Measurements from ENCODE around the gene TPSAB1.
"Not testable (repeated sequence)": the region's sequence is repeated elsewhere in the genome, so short reads cannot be mapped to it uniquely, and the experiment has no call there.

Gene TPSAB1

DNA sequence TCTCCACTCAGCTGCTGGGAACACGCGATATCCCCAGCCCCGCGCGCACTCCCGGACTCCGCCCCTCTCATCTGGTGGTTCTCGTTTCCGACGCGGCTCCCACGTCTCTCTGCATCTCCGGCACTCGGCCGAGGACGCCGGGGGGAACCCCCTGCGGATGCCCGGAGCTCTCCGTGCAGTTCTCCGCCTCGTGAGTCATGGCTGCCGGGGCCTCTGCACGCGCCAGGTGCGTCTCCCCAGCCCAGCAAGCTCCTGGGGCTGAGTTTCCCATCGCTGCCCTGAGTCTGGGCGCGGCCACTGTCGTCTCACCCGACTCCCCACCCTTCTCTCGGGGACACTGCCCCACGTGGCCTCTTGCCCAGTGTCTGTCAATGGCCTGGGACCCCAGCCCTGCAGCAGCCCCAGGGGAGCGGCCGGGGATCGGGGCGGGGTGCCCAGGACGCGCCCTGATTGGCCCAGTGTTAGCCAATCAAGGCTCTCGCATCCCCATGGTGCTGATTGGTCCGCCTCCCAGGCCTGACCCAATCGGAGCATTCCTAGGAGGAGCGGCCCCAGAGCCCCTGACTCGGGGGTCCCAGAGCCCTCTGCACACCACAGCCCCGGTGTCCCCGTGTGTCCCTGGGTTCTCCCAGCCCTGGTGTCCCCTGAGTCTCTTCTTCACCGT is 13.3 kb downstream of the TPSAB1 start:
- not testable (repeated sequence) for DNase-seq

DNA sequence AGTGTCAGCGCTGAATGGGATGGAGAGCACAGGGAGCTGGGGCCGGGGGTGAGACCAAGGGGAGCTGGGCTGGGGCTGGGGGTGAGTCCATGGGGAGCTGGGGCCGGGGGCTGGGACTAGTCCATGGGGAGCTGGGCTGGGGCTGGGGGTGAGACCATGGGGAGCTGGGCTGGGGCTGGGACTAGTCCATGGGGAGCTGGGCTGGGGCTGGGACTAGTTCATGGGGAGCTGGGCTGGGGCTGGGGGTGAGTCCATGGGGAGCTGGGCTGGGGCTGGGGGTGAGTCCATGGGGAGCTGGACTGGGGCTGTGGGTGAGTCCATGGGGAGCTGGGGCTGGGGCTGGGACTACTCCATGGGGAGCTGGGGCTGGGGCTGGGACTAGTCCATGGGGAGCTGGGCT is 14.3 kb downstream of the TPSAB1 start:
- DNase-seq, result not testable (repeated sequence)

DNA sequence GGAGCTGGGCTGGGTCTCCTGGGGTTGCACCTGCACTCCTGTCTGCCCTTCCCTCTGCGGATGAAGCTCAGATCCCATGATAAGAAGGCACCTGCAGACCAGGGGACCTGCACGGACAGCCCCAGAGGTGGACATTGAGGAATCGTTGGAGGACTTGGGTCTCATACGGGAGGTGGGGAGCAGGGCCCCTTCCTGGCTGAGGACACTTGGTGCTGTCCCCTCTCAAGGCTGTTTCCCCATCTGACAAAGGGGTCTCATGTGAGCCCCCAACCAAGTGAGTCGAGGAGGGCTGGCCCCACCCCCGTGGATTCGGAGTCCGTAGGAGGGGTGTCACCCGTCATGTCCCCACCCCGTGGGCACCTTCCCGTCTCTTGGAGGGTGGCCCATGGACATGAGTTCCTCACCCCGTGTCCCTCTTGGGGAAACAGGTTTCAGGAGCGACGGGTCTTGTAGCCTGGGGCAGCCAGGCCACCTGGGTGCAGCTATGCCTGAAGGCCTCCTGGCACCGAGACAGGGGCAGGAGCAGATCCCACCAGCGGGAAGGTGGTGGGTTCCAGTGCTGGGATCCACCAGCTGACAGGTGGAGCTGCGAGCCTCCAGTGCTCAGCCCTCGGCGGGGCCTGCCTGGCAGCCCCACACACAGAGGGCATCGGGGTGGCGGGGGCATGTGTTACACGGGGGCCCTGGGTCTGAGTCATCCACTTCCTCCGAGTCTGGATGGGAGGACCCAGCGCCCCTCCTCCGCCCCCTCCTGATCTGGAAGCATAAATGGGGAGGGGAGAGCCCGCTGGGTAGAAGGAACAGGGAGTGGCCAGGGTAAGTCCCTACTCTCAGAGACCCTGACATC is 15.0 kb downstream of the TPSAB1 start, which contains the start of gene TPSD1:
TPSD1 (plus strand) TSS at position 794 of the 847 bp plus-strand sequence. CDS start 212 bp downstream, outside the sequence.
- DNase-seq, result not testable (repeated sequence)

DNA sequence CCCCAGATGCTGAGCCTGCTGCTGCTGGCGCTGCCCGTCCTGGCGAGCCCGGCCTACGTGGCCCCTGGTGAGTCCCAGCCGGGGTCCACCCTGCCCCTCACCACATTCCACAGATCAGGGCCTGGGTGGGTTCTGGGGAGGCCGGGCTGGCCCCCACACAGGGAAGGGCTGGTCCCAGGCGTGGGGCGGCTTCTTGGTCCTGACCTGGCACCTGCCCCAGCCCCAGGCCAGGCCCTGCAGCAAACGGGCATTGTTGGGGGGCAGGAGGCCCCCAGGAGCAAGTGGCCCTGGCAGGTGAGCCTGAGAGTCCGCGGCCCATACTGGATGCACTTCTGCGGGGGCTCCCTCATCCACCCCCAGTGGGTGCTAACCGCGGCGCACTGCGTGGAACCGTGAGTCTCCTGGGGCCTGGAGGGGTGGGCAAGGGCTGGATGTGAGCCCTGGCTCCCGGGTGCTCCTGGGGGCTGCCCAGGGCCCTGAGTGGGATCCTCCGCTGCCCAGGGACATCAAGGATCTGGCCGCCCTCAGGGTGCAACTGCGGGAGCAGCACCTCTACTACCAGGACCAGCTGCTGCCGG is 15.9 kb downstream of the TPSAB1 start:
- not testable (repeated sequence) for DNase-seq

DNA sequence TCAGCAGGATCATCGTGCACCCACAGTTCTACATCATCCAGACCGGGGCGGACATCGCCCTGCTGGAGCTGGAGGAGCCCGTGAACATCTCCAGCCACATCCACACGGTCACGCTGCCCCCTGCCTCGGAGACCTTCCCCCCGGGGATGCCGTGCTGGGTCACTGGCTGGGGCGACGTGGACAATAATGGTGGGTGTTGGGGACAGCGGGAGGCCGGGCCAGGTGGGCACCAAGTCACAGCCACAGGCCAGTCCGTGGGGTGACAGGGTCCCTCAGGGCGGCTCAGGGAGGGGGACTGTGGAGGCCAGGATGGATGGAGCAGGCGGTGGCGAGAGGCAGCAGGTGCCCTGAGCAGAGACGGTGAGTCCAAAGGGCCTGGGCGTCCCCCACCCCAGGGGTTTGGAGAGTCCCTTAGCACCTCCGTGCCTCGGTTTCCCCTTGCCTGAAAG is 16.4 kb downstream of the TPSAB1 start:
- no peak for DNase-seq

DNA sequence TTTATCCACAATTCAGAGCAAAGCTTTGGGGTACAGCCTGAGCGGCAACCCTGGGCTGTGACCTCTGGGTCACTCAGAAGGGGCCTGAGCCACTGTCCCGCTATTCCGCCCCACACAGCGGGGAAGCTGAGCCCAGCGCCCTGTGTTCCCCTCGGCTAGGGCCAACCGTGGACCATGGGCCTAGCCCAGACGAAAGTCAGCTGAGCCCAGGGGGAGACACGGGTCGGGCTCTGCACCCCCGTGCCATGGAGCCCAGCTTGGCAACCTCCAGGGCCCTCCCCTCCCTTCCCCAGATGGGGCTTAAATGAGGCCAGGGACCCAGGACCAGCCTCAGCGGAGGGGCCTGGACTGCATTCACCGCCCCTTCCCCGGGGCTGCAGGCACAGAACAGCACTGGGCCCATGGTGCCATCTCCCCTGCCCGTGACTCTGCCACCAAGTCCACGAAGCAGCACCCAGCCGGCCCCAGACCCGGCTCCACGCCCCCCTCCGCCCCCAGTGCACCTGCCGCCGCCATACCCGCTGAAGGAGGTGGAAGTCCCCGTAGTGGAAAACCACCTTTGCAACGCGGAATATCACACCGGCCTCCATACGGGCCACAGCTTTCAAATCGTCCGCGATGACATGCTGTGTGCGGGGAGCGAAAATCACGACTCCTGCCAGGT is 17.2 kb downstream of the TPSAB1 start:
- DNase-seq, result no peak

DNA sequence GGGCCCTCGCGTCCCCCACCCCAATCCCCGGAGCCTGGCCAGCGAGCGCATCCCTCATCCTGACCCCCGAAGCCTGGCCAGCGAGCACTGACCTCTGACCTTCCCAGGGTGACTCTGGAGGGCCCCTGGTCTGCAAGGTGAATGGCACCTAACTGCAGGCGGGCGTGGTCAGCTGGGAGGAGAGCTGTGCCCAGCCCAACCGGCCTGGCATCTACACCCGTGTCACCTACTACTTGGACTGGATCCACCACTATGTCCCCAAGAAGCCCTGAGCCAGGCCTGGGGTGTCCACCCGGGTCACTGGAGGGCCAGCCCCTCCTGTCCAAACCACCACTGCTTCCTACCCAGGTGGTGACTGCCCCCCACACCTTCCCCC is 17.7 kb downstream of the TPSAB1 start:
- DNase-seq, result no peak

DNA sequence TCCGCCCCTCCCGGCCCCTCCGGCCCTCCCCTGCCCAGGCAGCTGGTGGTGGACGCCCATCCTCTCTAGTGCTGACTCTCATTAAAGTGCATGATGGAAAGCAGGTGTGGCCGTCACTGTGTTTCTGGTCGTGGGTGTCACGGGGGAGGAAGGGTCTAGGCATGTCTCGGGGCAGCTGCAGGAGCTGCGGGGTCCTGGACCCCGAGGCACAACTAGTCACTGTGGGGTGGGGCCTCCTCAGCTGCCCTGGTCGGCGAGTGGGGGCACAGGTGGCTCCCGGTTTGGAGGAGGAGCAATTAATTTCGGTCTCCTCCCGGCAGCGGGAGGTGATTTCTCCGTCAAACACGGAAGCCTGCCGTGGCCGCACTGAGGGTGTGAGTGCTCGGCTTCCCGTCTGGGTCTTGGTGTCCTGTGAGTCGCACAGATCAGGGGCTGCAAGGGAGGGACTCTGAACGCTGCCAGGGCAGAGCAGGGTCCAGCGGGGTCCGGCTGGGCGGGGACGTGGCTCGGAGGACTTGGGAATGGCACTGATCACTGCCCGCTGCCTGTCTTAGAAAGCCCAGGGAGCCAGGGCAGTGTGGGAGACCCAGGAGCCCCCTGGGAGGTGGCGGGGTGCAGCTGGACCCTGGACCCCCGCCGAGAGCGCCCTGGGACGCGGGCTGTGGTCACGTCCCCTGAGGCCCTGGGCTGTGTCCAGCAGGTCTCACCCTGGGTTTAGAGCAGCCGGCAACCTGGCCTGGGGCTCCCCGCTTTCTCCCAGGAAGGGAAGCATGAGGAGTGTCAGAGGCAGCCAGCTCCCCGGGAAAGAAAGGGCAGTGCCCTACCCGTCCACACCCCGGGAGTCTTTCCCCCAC is 18.6 kb downstream of the TPSAB1 start:
- DNase-seq, result peak; percentile 20

DNA sequence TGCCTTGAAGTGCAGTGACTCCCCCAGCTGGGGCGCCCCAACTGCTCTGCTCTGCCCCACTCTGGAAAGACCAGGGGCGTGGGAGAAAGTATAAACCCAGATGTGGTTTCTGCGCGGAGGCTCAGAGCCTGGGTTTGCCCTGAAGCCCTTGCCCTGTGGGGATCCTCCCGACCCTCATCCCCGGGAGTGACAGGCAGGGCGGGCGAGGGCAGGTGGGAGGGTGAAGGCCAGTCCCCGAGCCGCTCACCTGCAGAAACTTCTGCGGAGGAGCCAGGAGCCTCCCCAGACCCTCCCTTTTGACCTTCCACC is 19.2 kb downstream of the TPSAB1 start:
- no peak for DNase-seq

DNA sequence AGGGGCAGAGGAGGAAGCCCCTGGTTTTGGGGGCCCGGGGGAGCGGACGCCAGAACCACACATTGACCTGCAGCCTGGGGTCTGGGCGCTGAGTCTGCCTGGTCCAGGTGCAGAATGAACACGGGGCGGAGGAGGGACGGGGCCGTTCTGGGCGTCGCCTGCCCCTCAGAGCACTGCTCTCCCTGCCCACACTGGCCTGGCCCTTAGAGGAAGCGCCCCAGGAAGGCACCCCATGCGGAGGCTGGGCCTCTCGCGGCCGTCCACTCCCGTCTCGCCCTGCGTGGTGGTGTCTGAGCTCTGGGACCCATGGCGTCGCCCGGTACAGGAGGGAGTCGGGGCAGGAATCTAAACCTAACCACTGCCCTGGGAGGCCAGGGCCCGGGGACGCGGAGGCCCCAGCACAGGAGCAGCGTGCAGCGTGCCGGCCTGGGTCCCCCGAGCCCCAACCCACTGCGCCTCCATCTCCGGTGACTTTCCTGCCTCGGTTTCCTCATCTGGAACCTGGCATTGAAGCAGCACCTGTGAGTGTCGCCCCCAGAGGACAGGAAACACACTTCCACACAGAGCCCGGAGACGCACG is 19.7 kb downstream of the TPSAB1 start:
- DNase-seq, result no peak

DNA sequence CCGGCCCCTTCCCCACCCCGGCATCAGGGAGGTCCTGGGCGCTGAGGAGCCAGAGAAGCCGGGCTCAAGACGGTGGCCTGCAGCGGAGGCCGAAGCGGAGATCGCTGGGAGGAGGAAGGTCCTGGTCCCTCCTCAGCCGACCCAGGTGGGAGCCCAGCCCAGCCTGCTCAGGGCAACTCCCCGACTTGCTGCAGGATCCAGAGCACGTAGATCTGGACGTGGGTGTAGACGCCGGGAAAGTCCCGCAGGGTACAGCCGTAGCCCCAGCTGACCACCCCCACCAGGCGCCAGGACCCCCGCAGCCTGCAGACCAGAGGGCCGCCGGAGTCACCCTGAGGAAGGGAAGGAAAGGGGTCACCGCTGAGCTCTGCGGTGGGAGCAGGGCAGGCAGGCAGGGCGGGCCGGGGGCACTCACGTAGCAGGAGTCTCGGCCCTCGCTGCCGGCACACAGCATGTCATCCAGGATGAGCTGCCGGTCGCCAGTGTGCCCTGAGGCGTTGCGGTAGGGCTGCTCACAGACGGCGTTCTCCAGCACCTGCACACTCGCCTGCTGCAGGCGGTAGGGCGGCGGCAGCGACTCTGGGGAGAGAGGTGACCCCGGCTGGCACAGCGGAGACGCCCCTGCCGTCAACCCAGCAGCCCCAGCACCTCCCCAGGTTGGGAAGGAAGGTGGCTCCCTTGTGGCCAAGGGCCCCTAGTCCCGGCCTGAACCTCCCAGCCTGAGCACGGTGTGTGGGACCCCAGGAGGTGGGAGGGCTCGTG is 20.8 kb downstream of the TPSAB1 start:
- DNase-seq, result no peak

DNA sequence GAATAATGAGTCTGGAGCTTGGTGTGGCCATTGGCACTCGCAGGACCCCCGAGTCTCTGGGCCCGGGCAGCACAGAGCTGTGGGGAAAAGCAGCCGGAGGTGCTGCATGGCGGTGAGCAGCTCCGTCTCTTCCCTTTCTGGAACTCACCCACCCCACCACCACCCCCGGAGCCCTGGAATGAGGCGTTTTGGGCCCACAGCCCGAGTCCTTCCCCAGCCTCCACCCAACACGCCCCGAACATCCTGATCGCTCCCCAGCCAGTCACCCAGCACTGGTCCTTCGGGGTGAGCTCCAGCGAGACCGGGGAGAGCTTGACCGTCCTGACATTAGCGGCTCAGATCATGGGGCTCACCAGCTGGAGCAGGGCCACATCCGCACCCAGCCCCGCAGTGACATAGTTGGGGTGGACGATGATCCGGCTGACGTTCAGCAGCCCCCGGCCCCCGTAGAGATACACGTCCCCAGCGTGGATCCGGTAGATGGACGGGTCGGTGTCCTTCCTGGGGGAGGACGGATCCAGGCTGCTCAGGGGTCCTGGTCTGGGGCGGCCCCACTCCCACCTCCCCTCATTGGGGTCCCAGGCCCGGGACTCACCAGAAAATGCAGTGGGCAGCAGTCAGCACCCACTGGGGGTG is 21.8 kb downstream of the TPSAB1 start:
- no peak for DNase-seq

DNA sequence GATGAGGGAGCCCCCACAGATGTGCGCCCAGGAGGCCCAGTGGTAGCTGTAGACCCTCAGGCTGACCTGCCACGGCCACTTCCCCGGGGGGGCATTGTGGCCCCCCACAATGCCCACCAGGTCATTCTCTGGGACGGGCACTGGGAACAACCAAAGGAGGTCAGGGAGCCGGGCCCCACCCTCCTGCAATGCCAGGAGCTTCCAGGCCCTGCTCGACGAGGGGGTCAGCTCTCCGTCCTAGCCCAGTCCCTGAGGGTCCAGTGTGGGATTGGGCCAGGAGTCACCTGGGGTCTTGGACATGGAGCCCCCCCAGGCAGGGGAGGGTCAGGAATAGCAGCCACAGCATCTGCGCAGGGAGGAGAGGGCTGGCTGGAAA is 22.3 kb downstream of the TPSAB1 start:
- no peak for DNase-seq

DNA sequence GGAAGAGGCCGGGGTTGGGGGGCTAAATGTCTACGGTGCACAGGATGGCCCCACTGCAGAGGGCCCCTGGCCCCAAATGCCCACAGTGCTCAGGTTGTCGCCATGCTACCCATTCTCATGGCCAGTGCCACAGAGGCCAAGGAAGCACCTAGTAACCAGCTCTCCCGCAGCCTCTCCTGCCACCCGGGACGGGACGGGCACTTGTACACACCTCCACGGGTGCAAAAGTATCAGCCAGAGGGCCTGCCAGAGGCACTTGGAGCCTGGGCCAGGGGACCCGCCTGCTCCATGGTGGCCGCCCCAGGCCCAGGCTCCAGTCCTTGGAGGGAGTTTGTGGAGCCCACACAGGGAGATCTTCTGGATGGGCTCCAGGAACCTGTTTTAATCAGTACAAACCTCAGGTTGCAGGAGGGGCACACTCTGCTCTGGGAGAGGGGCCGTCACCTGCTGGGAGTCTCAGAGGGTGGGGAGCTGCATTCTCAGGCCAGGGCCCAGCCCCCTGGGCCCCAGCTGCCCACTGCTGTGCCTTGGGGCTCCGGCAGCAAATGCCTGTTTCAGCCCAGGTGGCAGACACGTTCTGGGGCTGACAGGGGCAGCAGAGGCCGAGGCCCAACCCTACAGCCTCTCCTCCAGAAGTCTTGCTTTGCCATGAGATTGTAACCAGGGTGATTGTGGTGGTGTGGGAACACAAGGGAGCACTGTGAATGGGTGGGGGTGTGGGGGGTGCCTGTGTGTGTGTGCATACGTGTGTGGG is 23.3 kb downstream of the TPSAB1 start:
- no peak for DNase-seq

DNA sequence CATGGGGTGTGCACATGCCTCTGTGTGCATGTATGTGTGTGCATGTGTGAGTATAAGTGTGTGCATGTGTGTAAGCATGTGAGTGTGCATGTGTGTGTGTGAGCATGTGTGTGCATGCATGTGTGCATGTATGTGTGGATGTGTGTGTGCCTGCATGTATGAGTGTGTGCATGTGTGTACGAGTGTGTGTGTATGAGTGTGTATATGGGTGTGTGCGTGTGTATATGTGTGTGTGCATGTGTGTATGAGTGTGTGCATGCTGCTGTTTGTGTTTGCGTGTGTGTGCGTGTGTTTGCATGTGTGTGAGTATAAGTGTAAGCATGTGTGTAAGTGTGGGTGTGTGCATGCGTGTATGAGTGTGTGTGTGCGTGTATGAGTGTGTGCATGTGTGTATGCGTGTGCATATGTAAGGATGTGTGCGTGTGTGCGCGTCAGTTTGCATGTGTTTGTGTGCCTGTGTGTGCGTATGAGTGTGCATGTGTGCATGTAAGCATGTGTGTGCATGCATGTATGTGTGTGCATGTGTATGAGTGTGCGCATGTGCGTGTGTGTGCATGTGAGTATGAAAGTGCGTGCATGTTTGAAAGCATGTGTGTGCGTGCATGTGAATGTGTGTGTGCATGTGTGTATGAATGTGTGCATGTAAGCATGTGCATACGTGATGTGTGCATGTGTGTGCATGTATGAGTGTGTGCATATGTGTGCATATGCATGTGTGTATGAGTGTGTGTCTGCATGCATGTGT is 24.0 kb downstream of the TPSAB1 start:
- no peak for DNase-seq

DNA sequence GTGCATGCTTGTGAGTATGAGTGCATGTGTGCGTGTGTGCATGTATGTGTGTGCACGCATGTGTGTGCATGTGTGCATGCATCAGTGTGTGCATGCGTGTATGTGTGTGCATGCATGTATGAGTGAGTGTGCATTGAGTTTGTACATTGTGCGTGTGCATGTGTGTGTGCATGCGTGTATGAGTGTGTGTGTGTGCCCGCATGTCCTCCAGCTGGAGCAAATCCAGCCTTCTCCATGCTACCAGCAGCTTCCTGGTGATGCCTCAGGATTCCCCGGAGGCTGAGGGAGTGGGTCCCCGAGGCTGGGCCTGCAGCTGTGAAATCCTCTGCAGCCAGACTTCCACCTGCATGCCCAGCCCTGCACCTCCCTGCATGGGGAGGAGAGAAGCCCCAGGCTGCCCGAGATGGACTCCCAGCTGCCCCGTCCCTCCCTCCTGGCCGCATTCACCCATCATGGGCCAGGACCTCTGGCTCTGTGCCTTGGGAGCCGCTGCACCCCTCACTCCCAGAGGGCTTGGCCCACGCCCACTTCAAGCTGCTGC is 24.7 kb downstream of the TPSAB1 start:
- DNase-seq, result no peak

DNA sequence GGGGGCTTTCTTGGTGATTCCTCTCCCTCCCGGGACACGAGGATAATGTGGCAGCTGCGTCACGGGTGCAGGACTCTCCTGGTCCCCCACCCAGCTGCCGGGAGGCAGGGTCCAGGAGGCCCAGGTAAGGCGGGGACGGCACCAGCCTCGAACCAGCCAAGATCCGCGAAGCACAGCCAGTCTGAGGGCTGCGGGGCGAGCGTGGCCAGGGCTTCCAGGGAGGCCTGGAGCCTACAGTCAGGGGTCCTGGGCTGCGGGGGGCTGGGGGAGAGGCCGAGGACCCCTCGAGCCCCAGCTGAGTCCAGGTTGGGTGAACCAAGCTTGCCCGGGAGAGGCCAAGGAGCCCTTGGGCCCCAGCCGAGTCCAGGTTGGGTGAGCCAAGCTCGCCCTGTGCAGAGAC is 25.3 kb downstream of the TPSAB1 start:
- DNase-seq, result no peak

DNA sequence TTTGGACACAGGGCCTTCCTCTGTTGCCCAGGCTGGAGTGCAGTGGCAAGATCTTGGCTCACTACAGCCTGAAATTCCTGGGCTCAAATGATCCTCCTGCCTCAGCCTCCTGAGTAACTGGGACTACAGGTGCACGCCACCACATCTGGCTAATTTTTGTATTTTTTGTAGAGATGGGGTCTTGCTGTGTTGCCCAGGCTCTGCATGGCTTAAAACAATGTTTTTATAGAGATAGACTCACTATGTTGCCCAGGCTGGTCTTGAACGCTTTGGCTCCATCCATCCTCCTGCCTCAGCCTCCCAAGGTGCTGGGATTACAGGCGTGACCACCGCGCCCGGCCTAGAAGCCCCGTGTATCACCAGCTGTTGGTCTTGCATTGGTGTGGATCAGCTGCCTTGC is 28.9 kb downstream of the TPSAB1 start:
- DNase-seq, result not testable (repeated sequence)

DNA sequence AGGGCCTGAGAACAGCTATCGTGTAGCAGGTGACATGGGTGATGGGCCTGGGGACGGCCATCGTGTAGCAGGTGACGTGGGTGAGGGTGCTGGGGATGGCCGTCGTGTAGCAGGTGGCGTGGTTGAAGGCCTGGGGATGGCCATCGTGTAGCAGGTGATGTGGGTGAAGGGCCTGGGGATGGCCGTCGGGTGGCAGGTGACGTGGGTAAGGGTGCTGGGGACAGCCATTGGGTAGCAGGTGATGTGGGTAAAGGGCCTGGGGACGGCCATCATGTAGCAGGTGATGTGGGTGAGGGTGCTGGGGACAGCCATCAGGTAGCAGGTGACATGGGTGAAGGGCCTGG is 30.8 kb downstream of the TPSAB1 start:
- DNase-seq, result no peak

Measured in activated gamma-delta T cell treated with Interleukin-2 at 50 U/mL for 16 hours (primary cell).